NB4 (cell line): ENCODE data around the gene GNRHR.

ENCODE experiments used
- DNase-seq: peaks from one replicate; pipeline ENCODE4 v3.0.0; 2010; ENCODE audit warnings: low read depth
- H3K4me3 ChIP-seq: one replicate; pipeline ENCODE4 v1.5.1; 2011; ENCODE audit warnings: mild to moderate bottlenecking, low read depth, low read length, moderate library complexity
- MYC ChIP-seq: IDR thresholded peaks from 2 replicates; pipeline ENCODE4 v1.6.1; 2011; ENCODE audit warnings: low read depth, low read length
- POLR2A ChIP-seq: IDR thresholded peaks from 2 replicates; pipeline ENCODE4 v1.6.1; 2011; ENCODE audit warnings: mild to moderate bottlenecking; ENCODE audit not compliant: insufficient read length; ENCODE audit errors: extremely low read depth
- TF ChIP-seq, protein P1 (sequence below): IDR thresholded peaks from one replicate; pipeline ENCODE4 v1.5.1; 2012; ENCODE audit warnings: low read depth, low read length
- TF ChIP-seq, protein P2 (sequence below): IDR thresholded peaks from 2 replicates; pipeline ENCODE4 v1.6.1; 2011; ENCODE audit warnings: low read depth, low read length

GNRHR gene, protein sequence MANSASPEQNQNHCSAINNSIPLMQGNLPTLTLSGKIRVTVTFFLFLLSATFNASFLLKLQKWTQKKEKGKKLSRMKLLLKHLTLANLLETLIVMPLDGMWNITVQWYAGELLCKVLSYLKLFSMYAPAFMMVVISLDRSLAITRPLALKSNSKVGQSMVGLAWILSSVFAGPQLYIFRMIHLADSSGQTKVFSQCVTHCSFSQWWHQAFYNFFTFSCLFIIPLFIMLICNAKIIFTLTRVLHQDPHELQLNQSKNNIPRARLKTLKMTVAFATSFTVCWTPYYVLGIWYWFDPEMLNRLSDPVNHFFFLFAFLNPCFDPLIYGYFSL

GRCh38 chr4:67754288-67754687 is at the start of gene GNRHR:
Gene GNRHR, minus strand, starts transcription at chr4:67754388. Its CDS starts 53 bp downstream, at chr4:67754335.
- no peak within 1 kb of the TSS for H3K4me3 ChIP-seq
- TF ChIP-seq MYC (no peak), POLR2A (no peak)
- TF ChIP-seq, protein P1, sequence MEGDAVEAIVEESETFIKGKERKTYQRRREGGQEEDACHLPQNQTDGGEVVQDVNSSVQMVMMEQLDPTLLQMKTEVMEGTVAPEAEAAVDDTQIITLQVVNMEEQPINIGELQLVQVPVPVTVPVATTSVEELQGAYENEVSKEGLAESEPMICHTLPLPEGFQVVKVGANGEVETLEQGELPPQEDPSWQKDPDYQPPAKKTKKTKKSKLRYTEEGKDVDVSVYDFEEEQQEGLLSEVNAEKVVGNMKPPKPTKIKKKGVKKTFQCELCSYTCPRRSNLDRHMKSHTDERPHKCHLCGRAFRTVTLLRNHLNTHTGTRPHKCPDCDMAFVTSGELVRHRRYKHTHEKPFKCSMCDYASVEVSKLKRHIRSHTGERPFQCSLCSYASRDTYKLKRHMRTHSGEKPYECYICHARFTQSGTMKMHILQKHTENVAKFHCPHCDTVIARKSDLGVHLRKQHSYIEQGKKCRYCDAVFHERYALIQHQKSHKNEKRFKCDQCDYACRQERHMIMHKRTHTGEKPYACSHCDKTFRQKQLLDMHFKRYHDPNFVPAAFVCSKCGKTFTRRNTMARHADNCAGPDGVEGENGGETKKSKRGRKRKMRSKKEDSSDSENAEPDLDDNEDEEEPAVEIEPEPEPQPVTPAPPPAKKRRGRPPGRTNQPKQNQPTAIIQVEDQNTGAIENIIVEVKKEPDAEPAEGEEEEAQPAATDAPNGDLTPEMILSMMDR, result no peak
- TF ChIP-seq, protein P2, sequence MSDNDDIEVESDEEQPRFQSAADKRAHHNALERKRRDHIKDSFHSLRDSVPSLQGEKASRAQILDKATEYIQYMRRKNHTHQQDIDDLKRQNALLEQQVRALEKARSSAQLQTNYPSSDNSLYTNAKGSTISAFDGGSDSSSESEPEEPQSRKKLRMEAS, result no peak
- DNase-seq, result no peak

DNA sequence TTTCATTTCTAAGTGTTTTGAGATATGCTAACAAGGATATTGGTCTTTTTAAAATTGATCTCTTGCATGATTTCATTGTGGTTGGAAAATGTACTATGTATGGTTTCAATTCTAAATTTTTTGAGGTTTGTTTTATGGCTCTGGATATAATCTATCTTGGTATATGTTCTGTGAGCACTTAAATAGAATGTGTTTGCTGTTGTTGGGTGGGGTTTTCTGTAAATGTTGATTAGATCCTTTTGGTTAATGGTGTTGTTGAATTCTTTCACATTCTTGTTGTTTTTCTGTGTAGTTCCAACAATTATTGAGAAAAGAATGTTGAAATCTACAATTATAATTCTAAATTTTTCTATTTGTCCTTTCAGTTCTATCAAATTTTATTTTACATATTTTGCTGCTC is 42.6 kb upstream of the GNRHR start:
- no peak for TF ChIP-seq POLR2A
- TF ChIP-seq, protein P2, result no peak
- no peak for TF ChIP-seq MYC
- TF ChIP-seq, protein P1, result no peak
- no peak for DNase-seq
- H3K4me3 ChIP-seq, result no peak overlapping the region

- TF ChIP-seq, protein P2, result no peak
- no peak for TF ChIP-seq POLR2A
- no peak for TF ChIP-seq MYC
- TF ChIP-seq, protein P1, result no peak
- no peak overlapping the region for H3K4me3 ChIP-seq
- DNase-seq, result no peak
These were observed 36.5 kb upstream of the GNRHR start for GRCh38 chr4:67790721-67791120.

- TF ChIP-seq MYC (no peak), POLR2A (no peak)
- TF ChIP-seq, protein P1, result no peak
- TF ChIP-seq, protein P2, result no peak
- DNase-seq, result no peak
- H3K4me3 ChIP-seq, result no peak overlapping the region
These were observed 33.1 kb upstream of the GNRHR start for GRCh38 chr4:67787311-67787710.

- H3K4me3 ChIP-seq, result no peak overlapping the region
- DNase-seq, result no peak
- TF ChIP-seq, protein P2, result no peak
- TF ChIP-seq MYC, result no peak
- TF ChIP-seq POLR2A, result no peak
- TF ChIP-seq, protein P1, result no peak
These were observed 31.3 kb upstream of the GNRHR start for GRCh38 chr4:67785528-67785927.
